Psoas muscle (tissue), 8 donors: ENCODE measurements around the gene TBCD. TPM values are rescaled to one million over a fixed set of nuclear protein-coding genes. Genes with fewer than 3 reads are reported as not detected.
A peak's percentile ranks its signal among the peaks of the same experiment; 100 is the strongest.

Experiments
- ATAC-seq, 4 donors: fragments of 200-7000 bp; cut with Tn5 transposase; one replicate each; pipeline ENCODE4 v1.9.1; 2020; ENCODE audit warnings: moderate library complexity in 3 of 4, mild to moderate bottlenecking in 2 of 4
- DNase-seq, 2 donors: peaks; one replicate each; pipeline ENCODE4 v3.0.0-alpha.2; 2020
- H3K27ac ChIP-seq: fragments of 200-600 bp; one replicate; pipeline ENCODE4 v1.8.0; 2022
- H3K27me3 ChIP-seq, 3 donors: fragments of 200-600 bp in 1 of 3; one replicate each; pipeline versions ENCODE4 v1.6.1 to v1.8.0; 2013 to 2022; ENCODE audit warnings: low read length in 2 of 3, mild to moderate bottlenecking in 2 of 3, moderate library complexity in 1 of 3; ENCODE audit not compliant: insufficient read depth in 3 of 3
- H3K36me3 ChIP-seq, 2 donors: fragments of 200-600 bp in 1 of 2; one replicate each; pipeline versions ENCODE4 v1.6.1 to v1.8.0; 2013 to 2022; ENCODE audit warnings: low read depth in 1 of 2, mild to moderate bottlenecking in 1 of 2, moderate library complexity in 1 of 2; ENCODE audit not compliant: insufficient read depth in 1 of 2
- H3K4me1 ChIP-seq: fragments of 200-600 bp; one replicate; pipeline ENCODE4 v1.8.0; 2022
- H3K4me3 ChIP-seq: fragments of 200-600 bp; one replicate; pipeline ENCODE4 v1.8.0; 2022; ENCODE audit warnings: mild to moderate bottlenecking
- H3K9me3 ChIP-seq: fragments of 200-600 bp; one replicate; pipeline ENCODE4 v1.8.0; 2022
- WGBS, 3 donors: extraction: QIAGEN DNeasy Blood & Tissue Kit; methylation state at CpG; one replicate each; pipeline versions ENCODE4 v1.1.6 to v1.1.7; 2013; 5-methylcytosine and 5-hydroxymethylcytosine counted together
- intact Hi-C, 2 donors: fragments of 100-400 bp; cut with DNase I; formaldehyde crosslinking; loops; one replicate each; pipeline versions ENCODE4 v1.11.0 to v1.14.2; 2022
- polyA plus RNA-seq, 3 donors: library from polyadenylated mRNA; stranded (reverse); fragments of 200-250 nt; gene quantifications; one replicate each; pipeline ENCODE4 v1.2.3, GENCODE V29; 2013
- total RNA-seq, 4 donors: library from RNA; stranded (reverse); fragmentation: NEBNext Ultra II Directional in 2 of 4; extraction: Animal tissue kit (Norgen Biotek cat#: 25700) in 2 of 4; gene quantifications; one replicate each; pipeline versions ENCODE4 v1.2.1 to v1.2.4, GENCODE V29; 2021 to 2023
- TF ChIP-seq, protein P1 (sequence below): fragments of 200-600 bp; IDR thresholded peaks from one replicate; pipeline ENCODE4 v1.8.0; 2022; ENCODE audit warnings: antibody characterized with exemption
- donor health status: healthy with polysubstance abuse.
- donor health status: DM: no; HTN: no; CAD: no; lungs with moderate emphysema.
- donor health status: Bipolar disorder and iron deficiency.
- donor health status: healthy.
- donor health status: DM: yes; HTN: yes; CAD: no.
- donor health status: DM: no; HTN: no; CAD: no.
- donor health status: DM: no; HTN: no; CAD: no.
- donor health status: DM: yes; HTN: yes; CAD: no.

TBCD gene
- total and polyA plus RNA-seq, 7 donors = 28.2 to 65.0 (median 36.5) TPM

GRCh38 chr17:82821554-82821953 is 69.7 kb downstream of the TBCD start:
- peaks cover 0 to 14% of the 10 kb centered on the region in 2 donors for H3K36me3 ChIP-seq

DNA sequence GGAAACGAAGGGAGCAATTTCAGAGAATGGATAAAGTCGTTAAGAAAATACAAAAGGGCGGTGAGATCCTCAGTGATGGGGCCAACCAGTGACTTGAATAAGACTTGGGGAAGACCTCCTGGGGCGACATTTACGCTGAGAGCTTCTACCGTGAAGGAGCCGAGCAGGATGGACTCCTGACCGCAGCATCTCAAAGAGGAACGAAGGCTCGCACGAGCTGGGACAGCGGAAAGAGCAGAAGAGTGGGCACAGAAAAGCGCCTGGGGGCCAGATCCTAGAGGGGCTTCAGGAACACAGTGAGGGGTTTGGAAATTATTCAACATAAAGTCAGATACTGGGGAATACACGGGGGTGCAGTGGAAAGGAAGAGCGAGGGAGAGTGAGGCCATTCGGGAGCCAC is 70.4 kb downstream of the TBCD start:
- Histone ChIP-seq H3K9me3 (peaks cover 4% of the 10 kb centered on the region), H3K36me3 (peaks cover 0 to 7% of the 10 kb centered on the region in 2 donors), H3K27me3 (no peaks in the 10 kb centered on the region), H3K27ac (no peak overlapping the region), H3K4me1 (no peaks in the 10 kb centered on the region), H3K4me3 (no peak overlapping the region)
- DNase-seq (no peak), ATAC-seq (no peak)
- intact Hi-C loops = no loop called here
- WGBS, 3 donors = 92 to 95% (median 93%) methylated on average over 16 of the region's 16 CpGs
- TF ChIP-seq, protein P1, sequence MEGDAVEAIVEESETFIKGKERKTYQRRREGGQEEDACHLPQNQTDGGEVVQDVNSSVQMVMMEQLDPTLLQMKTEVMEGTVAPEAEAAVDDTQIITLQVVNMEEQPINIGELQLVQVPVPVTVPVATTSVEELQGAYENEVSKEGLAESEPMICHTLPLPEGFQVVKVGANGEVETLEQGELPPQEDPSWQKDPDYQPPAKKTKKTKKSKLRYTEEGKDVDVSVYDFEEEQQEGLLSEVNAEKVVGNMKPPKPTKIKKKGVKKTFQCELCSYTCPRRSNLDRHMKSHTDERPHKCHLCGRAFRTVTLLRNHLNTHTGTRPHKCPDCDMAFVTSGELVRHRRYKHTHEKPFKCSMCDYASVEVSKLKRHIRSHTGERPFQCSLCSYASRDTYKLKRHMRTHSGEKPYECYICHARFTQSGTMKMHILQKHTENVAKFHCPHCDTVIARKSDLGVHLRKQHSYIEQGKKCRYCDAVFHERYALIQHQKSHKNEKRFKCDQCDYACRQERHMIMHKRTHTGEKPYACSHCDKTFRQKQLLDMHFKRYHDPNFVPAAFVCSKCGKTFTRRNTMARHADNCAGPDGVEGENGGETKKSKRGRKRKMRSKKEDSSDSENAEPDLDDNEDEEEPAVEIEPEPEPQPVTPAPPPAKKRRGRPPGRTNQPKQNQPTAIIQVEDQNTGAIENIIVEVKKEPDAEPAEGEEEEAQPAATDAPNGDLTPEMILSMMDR = no peak

More at GRCh38 chr17:82821554-82821953, 69.7 kb downstream of the TBCD start:
- Histone ChIP-seq H3K9me3 (peaks cover 4% of the 10 kb centered on the region), H3K4me1 (no peaks in the 10 kb centered on the region), H3K27ac (no peak overlapping the region), H3K4me3 (no peak overlapping the region), H3K27me3 (no peaks in the 10 kb centered on the region)
- intact Hi-C loops = no loop called here
- DNase-seq (no peak), ATAC-seq (no peak)
- WGBS, 3 donors = 97% methylated on average over 2 of the region's 2 CpGs
- TF ChIP-seq, protein P1 = no peak

GRCh38 chr17:82823004-82823403 is 71.1 kb downstream of the TBCD start:
- TF ChIP-seq, protein P1 = peak; percentile 13
- peaks cover 0 to under 1% of the 10 kb centered on the region in 2 donors for H3K36me3 ChIP-seq
- H3K27ac ChIP-seq = no peak overlapping the region
- intact Hi-C loops = no loop called here
- ATAC-seq (peak in 3 of 4 donors; percentile 40 to 62 (median 53)), DNase-seq (no peak)
- no peaks in the 10 kb centered on the region for H3K4me1 ChIP-seq
- no peaks in the 10 kb centered on the region for H3K27me3 ChIP-seq
- H3K4me3 ChIP-seq = no peak overlapping the region
- peaks cover 4% of the 10 kb centered on the region for H3K9me3 ChIP-seq
- 70 to 90% (median 80%) methylated on average over 5 of the region's 5 CpGs for WGBS, 3 donors

DNA sequence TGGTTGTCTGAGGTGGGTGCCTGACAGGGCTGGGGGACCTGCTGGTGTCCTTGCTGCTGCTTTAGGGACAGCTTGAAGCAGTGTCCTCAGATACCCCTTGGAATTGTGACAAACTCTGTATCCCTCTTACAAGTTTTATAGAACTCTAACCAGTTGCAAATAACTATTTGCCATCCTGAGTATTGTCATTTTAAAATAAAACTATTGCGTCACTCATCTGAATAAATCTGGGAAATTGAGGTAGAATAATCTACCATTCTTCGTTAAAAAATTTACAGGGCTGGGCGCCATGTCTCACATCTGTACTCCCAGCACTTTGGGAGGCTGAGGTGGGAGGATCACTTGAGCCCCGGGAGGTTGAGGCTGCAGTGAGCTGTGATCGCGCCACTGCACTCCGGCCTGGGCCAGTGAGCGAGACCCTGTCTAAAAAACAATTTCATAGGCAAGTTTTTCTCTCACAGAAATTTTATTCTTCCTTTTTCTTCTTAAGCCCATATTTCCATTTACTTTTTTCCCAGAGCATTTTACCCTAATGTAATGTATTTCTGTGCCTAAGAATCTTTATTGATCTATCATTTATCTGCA is 73.8 kb downstream of the TBCD start:
- no peaks in the 10 kb centered on the region for H3K36me3 ChIP-seq
- no peaks in the 10 kb centered on the region for H3K4me1 ChIP-seq
- no peaks in the 10 kb centered on the region for H3K9me3 ChIP-seq
- no peak overlapping the region for H3K4me3 ChIP-seq
- TF ChIP-seq, protein P1 = no peak
- ATAC-seq (no peak), DNase-seq (no peak)
- intact Hi-C loops = no loop called here
- 96 to 99% (median 96%) methylated on average over 8 of the region's 8 CpGs for WGBS, 3 donors
- H3K27ac ChIP-seq = no peak overlapping the region
- H3K27me3 ChIP-seq = no peaks in the 10 kb centered on the region

- ATAC-seq = no peak
- Histone ChIP-seq H3K4me1 (no peaks in the 10 kb centered on the region), H3K27me3 (no peaks in the 10 kb centered on the region), H3K4me3 (no peak overlapping the region), H3K36me3 (peaks cover 0 to 5% of the 10 kb centered on the region in 2 donors), H3K9me3 (no peaks in the 10 kb centered on the region), H3K27ac (no peak overlapping the region)
- intact Hi-C loops = no loop called here
- no peak for DNase-seq
- TF ChIP-seq, protein P1 = no peak
Observed at GRCh38 chr17:82826211-82826610, 74.3 kb downstream of the TBCD start.
